CD4-positive, alpha-beta T cell treated with Interleukin-10 for 1 hour (primary cell): ENCODE results near the gene GABBR2.

Experiments used
- DNase-seq: peaks from one replicate; pipeline ENCODE4 v3.0.0-alpha.2; 2020

Gene GABBR2

GRCh38 chr9:98363644-98364043, 345.1 kb downstream of the GABBR2 start:
- DNase-seq = no peak

GRCh38 chr9:98362624-98363252, 346.0 kb downstream of the GABBR2 start:
- DNase-seq = no peak

DNA sequence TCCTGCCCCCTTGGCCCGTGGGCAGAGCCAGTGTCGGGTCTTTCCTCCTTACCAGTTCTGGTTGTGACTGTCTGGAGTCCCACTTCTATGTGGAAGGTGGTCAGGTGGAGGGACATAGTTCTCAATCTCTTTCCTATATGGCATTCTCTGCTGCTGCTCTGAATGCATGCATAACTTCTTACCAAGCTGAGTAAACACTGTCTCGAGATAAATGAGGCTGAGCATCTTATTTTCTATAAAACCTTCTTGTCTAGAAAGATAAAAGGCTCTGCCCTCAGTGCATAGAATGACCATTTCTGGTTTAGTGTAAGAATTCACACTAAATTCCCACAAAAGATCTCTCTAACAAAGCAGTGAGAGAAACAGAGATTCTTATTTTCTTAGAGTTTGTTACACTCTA, 347.1 kb downstream of the GABBR2 start:
- DNase-seq = no peak

GRCh38 chr9:98360176-98360708, 348.5 kb downstream of the GABBR2 start:
- no peak for DNase-seq

DNA sequence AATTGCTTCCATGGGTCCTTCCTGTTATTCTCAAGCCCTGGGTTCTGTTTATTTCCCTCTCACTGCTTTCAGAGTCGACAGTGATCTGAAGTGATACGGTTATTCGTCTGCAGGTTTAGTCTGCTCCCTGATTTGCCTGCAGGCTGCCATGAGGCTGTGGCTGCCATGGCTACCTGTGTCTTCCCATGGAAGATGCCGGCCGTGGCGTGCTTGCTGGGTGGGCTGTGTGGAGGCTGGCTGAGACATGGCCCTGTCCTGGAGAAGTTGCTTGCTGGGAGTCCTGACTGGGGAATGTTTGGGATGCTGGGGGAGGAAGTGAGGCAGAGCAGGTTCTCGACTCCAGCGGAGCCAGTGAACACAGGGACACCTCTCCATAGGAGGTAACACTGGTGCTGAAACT, 349.2 kb downstream of the GABBR2 start:
- no peak for DNase-seq

GRCh38 chr9:98357921-98358535, 350.7 kb downstream of the GABBR2 start:
- DNase-seq = no peak

DNA sequence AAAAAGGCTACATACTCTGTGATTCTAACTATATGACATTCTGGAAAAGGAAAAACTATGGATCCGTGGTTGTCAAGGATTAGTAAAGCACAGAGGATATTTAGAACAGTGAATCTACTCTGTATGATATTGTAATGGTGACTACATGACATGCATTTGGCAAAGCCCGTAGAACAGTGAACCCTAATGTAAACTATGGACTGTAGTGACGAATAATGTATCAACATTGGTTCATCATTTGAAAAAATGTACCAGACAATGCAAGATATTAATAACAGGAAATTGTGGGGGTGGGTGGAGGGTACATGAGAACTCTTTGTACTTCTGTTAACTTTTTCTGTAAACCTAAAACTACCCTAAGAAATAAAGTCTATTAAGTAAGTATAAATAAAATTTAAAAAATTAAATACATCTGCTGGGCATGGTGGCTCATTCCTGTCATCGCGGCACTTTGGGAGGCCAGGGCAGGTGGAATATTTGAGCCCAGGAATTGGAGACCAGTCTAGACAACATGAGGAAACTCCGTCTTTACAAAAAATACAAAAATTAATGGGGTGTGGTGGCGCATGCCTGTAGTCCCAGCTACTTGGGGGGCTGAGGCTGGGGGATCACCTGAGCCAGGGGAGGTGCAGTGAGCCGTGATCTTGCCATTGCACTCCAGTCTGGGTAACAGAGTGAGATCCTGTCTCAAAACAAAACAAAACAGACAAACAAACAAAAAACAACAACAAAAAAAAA, 351.6 kb downstream of the GABBR2 start:
- DNase-seq = no peak

DNA sequence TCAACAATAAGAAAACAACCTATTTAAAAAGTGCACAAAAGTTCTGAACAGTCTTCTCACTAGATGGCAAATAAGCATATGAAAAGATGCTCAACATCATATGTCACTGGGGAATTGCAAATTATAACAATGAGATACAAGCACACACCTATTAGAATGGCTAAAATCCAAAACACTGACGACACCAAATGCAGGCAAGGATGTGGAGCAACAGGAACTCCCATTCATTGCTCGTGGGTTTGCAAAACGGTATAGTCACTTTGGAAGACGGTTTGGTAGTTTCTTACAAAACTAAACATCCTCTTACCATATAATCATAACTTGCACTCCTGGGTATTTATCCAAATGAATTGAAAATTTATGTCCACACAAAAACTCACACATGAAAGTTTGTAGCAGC, 352.4 kb downstream of the GABBR2 start:
- DNase-seq = no peak

GRCh38 chr9:98351370-98351769, 357.4 kb downstream of the GABBR2 start:
- no peak for DNase-seq

DNA sequence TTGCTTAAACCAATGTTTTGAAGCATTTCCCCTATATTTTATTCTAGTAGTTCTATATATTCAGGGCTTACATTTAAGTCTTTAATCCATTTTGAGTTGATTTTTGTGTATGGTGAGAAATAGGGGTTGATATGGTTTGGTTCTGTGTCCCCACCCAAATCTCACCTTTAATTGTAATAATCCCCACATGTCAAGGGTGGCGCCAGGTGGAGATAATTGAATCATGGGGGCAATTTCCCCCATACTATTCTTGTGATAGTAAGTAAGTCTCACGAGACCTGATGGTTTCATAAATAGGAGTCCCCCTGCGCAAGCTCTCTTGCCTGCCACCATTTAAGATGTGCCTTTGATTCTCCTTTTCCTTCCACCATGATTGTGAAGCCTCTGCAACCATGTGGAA, 361.1 kb downstream of the GABBR2 start:
- no peak for DNase-seq

- DNase-seq = no peak
Observed at GRCh38 chr9:98345011-98345410, 363.7 kb downstream of the GABBR2 start.

DNA sequence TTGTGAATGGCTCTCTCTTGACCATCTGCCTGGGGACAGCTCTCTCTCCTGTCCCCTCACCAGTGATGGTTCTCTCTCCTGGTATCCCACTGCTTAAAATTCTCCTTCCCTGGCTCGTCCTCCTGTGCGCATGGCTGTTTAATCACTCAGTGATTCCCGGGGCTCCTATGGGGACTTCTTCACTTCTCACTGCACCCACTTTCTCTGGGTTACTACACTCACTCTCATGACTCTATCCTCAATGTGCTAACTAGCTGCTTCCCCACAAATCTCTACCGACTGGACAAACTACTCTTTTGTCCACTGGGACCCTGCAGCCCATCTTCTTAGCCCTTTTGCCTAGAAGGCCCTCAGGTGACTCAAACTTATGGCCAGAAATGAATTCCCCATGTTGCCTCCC, 364.2 kb downstream of the GABBR2 start:
- no peak for DNase-seq

- no peak for DNase-seq
Observed at GRCh38 chr9:98342820-98343210, 365.9 kb downstream of the GABBR2 start.

DNA sequence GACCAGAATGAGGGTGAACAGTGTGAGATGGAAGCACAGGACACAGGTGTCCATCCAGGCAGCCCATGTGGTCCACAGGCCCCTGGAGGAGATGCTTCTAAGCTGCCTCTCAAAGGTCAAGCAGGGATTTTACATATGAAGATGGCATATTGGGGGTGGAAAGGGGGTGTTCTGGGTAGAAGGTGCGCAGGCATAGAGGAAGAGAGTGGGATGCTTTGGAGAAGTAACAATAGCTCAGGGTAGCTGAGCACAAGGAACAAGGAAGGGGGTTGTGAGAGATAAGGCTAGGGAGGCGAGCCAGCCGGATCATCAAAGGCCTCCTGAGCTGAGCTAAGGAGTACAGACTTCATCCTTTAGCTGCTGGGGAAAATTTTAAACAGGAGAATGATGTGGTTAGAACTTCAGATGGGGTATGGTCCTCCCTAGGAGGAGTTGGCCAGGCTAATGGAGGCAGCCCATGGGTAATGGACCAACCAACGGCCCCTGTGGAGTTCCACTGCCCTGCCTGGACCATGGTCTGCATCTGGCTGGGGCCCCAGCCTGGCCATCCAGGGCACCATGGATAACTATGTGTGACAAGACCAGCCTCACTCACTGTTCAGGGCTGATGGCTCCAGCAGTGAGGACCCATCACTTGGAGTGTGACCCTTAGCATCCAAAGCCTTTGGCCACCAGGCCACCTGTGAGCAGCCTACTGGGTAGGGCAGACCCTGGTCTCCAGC, 366.5 kb downstream of the GABBR2 start:
- DNase-seq = no peak

GRCh38 chr9:98341157-98342097, 367.3 kb downstream of the GABBR2 start:
- no peak for DNase-seq

GRCh38 chr9:98339987-98340800, 368.5 kb downstream of the GABBR2 start:
- DNase-seq = no peak

DNA sequence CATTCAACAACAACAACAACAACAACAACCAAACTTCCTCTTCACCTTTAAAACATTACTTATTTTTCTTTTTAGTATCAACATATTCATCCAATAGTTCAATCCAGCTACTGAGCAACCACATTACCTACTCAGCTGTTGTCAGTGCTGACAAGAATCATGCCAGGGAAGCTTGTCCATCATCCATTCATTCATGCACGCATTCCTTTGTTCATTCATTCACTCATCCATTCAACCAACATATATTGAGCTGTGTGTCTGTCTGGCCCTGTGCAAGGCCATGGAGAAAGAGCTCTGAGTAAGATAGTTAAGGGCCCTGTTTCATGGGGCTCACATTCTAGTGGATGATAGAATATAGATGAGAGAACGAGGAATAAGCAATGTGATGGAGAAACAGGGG, 373.1 kb downstream of the GABBR2 start:
- DNase-seq = no peak

DNA sequence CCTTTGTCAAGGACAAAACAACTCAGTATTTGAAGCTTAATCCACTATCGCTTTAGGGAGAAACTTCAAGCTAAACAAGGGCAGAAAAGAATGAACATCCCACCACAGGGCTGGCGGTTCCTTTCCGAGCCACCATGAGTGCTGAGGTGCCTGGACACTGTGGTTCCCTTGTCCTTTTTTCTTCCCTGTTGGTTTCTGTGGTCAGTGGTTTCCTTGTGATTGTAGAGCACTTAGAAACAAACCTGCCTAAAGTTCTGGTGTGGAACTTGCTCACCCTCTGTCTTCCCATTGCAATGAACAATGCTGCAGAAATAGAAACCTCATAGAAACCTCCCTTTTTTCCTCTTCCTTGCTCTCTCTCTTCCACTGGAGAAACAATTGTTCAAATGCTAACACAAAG, 373.9 kb downstream of the GABBR2 start:
- no peak for DNase-seq

DNA sequence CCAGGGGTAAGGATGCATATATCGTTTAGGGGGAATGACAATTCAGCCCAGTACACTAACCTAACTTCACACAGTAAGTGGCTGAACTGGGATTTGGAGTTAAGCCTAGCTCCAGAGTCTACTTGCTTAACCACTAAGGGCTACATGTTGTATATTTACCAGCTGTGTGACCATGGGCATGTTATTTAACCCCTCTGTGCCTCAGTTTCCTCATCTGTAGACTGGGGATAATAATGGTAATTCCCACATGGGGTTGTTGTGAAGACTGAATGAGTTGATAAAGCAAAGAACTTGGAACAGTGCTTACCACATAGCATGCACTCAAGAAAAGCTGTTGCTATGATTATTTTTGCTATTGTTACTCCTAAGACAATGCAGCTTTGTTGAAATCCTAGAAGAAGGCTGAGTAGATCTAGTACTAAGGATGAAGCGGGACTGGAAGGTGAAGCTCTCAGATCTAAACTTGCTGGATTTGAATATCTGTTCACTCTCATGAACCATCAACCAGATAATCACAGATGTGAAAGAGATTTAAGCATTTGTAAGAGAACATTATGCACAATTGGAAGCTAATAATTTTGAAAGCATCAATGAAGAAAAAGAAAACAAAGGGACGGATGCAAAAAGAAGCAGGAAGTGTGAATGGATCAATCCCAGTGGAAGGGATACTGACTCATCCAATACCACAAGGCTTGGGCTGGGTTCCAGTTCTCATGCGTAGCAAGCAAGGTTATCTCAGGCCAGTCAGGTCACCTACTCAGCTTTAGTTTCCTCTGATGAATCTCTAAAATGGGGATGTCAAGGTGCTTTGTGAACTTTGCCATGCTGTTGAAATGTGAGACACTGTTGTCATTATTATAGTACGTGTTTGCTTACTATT, 374.8 kb downstream of the GABBR2 start:
- DNase-seq = no peak

DNA sequence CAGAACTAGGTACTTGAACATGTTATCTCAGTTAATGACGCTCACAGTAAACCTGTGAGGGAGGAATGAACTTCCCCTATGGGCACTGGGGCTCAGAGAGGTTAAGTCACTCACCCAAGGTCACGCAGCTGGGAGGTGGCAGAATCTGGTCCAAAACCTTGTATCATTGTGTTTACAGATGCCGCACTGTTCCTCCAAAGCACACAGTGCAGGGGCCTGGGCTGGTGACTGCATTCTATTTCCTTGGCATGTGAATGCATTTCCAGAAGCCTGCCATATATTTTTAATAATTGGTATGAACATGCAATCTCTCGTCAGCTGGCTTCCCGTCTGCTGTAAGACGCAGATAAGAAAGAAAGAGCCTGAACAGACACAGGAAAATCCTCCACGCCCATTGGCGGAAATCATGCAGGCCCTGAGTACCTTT, 376.3 kb downstream of the GABBR2 start:
- no peak for DNase-seq
